Fibroblast of lung (primary cell): ENCODE data around the gene KLHL14.

Source experiments
- EZH2 ChIP-seq: IDR thresholded peaks from 2 replicates; pipeline ENCODE4 v1.5.1; 2012; ENCODE audit warnings: low read length, control low read depth, mild to moderate bottlenecking; ENCODE audit errors: missing control alignments
- TF ChIP-seq, protein P1 (sequence below), 2 donors: IDR thresholded peaks in 1 of 2; conservative IDR thresholded peaks in 1 of 2; 1 replicate in 1 of 2; 2 replicates in 1 of 2; pipeline ENCODE4 v1.5.1; 2011 to 2012; ENCODE audit warnings: low read length in 2 of 2, control low read depth in 1 of 2, inconsistent platforms in 1 of 2, low read depth in 1 of 2, mild to moderate bottlenecking in 1 of 2

DNA sequence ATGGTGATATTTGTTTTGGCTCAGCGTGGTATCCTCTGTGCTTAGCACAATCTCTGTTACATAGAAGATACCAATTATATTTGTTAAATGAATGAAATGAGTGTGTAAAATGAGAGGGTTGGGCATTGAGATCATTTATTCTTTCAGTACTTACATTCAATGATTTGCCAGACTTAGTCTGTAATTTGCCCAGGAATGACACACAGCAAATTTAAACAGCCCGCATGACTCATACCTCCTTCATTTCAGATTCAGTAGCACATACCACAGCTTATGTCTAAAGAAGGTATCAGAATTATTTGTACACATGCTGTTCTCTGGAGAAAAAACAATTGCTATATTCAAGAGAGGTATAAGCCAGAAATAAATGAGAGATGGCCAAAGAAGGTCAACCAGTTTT, 37.0 kb downstream of the KLHL14 start:
- TF ChIP-seq, protein P1, sequence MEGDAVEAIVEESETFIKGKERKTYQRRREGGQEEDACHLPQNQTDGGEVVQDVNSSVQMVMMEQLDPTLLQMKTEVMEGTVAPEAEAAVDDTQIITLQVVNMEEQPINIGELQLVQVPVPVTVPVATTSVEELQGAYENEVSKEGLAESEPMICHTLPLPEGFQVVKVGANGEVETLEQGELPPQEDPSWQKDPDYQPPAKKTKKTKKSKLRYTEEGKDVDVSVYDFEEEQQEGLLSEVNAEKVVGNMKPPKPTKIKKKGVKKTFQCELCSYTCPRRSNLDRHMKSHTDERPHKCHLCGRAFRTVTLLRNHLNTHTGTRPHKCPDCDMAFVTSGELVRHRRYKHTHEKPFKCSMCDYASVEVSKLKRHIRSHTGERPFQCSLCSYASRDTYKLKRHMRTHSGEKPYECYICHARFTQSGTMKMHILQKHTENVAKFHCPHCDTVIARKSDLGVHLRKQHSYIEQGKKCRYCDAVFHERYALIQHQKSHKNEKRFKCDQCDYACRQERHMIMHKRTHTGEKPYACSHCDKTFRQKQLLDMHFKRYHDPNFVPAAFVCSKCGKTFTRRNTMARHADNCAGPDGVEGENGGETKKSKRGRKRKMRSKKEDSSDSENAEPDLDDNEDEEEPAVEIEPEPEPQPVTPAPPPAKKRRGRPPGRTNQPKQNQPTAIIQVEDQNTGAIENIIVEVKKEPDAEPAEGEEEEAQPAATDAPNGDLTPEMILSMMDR (conservative IDR thresholded peaks at IDR 0.05 in 1 of 2, IDR thresholded peaks at IDR 0.05 in 1 of 2; ENCODE audit: low read depth in 1 of 2, low read length in 2 of 2): no peak
- no peak for TF ChIP-seq EZH2
